Transverse colon (tissue), 4 donors: ENCODE measurements around the gene TMEM220.

Experiments used
- EP300 ChIP-seq: sonication (generic); formaldehyde crosslinking; IDR thresholded peaks from one replicate; pipeline ENCODE4 v1.6.1; 2017; ENCODE audit warnings: antibody characterized with exemption, low read depth
- POLR2A ChIP-seq: fragments of 450-650 bp; IDR thresholded peaks from one replicate; pipeline ENCODE4 v1.6.1; 2016; ENCODE audit warnings: antibody characterized with exemption, mild to moderate bottlenecking, moderate library complexity
- POLR2AphosphoS5 ChIP-seq, 3 donors: sonication (generic); formaldehyde crosslinking; IDR thresholded peaks; one replicate each; pipeline ENCODE4 v1.6.1; 2016; ENCODE audit warnings: antibody characterized with exemption in 3 of 3
- TF ChIP-seq, protein P1 (sequence below), 5 experiments: fragments of 200-600 bp in 3 of 5; fragments of 450-650 bp in 2 of 5; sonication (generic) in 3 of 5; IDR thresholded peaks; 1 replicate in 2 of 5; 2 replicates in 3 of 5; pipeline ENCODE4 v1.5.1; 2016 to 2017; ENCODE audit warnings: antibody characterized with exemption in 5 of 5, inconsistent platforms in 3 of 5, mild to moderate bottlenecking in 2 of 5, moderate library complexity in 1 of 5

DNA sequence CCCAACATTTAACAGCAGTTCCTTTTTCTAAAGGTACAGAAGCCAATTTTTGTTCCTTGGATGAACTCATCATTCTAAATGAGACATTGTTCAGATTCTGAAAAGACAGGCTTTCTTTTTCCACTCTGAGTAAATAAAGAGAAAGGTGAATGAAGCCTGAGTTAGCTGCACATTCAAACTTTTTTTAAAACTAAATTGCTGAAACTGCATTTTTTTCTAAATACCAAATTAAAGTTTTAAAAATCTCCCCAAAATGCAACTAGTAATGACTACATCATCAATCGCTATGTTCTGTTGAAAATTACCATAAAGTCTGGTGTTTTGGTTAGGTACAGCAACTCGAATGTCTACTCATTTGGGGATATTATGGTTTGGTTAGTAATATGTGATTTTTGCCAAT, 42.3 kb downstream of the TMEM220 start:
- TF ChIP-seq, protein P1, sequence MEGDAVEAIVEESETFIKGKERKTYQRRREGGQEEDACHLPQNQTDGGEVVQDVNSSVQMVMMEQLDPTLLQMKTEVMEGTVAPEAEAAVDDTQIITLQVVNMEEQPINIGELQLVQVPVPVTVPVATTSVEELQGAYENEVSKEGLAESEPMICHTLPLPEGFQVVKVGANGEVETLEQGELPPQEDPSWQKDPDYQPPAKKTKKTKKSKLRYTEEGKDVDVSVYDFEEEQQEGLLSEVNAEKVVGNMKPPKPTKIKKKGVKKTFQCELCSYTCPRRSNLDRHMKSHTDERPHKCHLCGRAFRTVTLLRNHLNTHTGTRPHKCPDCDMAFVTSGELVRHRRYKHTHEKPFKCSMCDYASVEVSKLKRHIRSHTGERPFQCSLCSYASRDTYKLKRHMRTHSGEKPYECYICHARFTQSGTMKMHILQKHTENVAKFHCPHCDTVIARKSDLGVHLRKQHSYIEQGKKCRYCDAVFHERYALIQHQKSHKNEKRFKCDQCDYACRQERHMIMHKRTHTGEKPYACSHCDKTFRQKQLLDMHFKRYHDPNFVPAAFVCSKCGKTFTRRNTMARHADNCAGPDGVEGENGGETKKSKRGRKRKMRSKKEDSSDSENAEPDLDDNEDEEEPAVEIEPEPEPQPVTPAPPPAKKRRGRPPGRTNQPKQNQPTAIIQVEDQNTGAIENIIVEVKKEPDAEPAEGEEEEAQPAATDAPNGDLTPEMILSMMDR (IDR thresholded peaks at IDR 0.05): no peak
- TF ChIP-seq EP300 (no peak), POLR2AphosphoS5 (IDR thresholded peaks at IDR 0.05) (no peak), POLR2A (no peak)
